ENCODE measurements around the gene HOGA1. TPM values are rescaled to one million over a fixed set of nuclear protein-coding genes. Genes with fewer than 3 reads are reported as not detected.
A peak's percentile ranks its signal among the peaks of the same experiment; 100 is the strongest.

The HOGA1 gene
- total RNA-seq, 1 experiment from 2014 or later, result 0.08 TPM

GRCh38 chr10:97587183-97587582 is 3.0 kb downstream of the HOGA1 start:
- no peak overlapping the region for H3K4me3 ChIP-seq (ENCODE audit: low read depth in 2 of 2, low read length in 2 of 2)
- H3K9me3 ChIP-seq (ENCODE audit: control insufficient read depth, insufficient read depth, low read depth, low read length), result no peaks in the 10 kb centered on the region
- H3K27ac ChIP-seq (ENCODE audit: low read length), result peak overlapping the region; percentile 14; the same call in 1 of the 2 replicates
- no TSS peak for BruUV-seq (replicated peaks)
- H3K4me1 ChIP-seq (ENCODE audit: control insufficient read depth, insufficient read depth, low read length), result peaks cover 13% of the 10 kb centered on the region
- no peaks in the 10 kb centered on the region for H3K27me3 ChIP-seq (ENCODE audit: control insufficient read depth, insufficient read depth, low read length)
- H3K36me3 ChIP-seq (ENCODE audit: control insufficient read depth, insufficient read depth, low read length), result no peaks in the 10 kb centered on the region
- in situ Hi-C loops (cut with HindIII; ENCODE audit: low pct_unique_long_range_greater_than_20kb, low sequenced_read_pairs) (no loop called here), intact Hi-C loops (cut with micrococcal nuclease; ENCODE audit: unreplicated experiment) (no loop called here)
- POLR2A ChIA-PET, result no interaction called here
- TF ChIP-seq REST (IDR thresholded peaks at IDR 0.05; ENCODE audit: insufficient read depth in 1 of 2, low read depth in 2 of 2, low read length in 1 of 2) (no peak), POLR2AphosphoS5 (IDR thresholded peaks at IDR 0.05; ENCODE audit: low read depth, low read length) (no peak), CTCF (IDR thresholded peaks at IDR 0.05) (no peak), SIN3A (IDR thresholded peaks at IDR 0.05; ENCODE audit: borderline replicate concordance, insufficient read depth, low read depth, low read length) (no peak), TCF7L2 (IDR thresholded peaks at IDR 0.05; ENCODE audit: low read depth, low read length) (no peak)
- CTCF ChIA-PET, result no interaction called here
- DNase-seq (ENCODE audit: low read depth, low spot score) (no peak), ATAC-seq (no peak)

DNA sequence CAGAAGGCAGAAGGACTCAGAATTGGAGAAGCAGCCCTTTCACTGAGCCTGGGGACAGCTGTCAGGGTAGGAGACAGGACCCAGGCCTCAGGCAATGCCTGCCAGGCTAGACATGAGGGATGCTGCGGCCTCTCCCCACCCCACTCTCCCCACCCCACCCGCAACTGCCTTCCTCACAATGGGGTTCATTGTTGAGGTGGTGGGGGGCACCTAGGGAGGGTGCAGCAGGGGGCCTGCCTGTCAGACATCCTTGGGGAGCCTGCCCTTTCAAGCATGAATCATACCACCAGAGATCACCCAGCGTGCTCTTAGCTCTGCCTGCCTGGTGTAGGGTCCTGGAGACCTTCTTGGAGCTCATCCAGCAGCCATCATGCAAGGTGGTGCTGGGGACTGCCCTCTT is 5.3 kb downstream of the HOGA1 start, which contains the start of gene C10orf62:
TSS of gene C10orf62 (plus strand) at position 243 of the 400 bp plus-strand sequence. CDS start 177 bp downstream, outside the sequence.
- H3K27ac ChIP-seq (ENCODE audit: low read length), result no peak within 1 kb of the TSS
- no peaks in the 10 kb centered on the region for H3K27me3 ChIP-seq (ENCODE audit: control insufficient read depth, insufficient read depth, low read length)
- H3K4me3 ChIP-seq (ENCODE audit: low read depth in 2 of 2, low read length in 2 of 2), result no peak within 1 kb of the TSS
- intact Hi-C loops (cut with micrococcal nuclease; ENCODE audit: unreplicated experiment), result no loop called here
- POLR2A ChIA-PET, result no interaction called here
- no peak for DNase-seq (ENCODE audit: low read depth, low spot score)
- H3K9me3 ChIP-seq (ENCODE audit: control insufficient read depth, insufficient read depth, low read depth, low read length), result no peaks in the 10 kb centered on the region
- ATAC-seq, result no peak
- in situ Hi-C loops (cut with HindIII; ENCODE audit: low pct_unique_long_range_greater_than_20kb, low sequenced_read_pairs), result no loop called here
- CTCF ChIA-PET, result no interaction called here
- no peaks in the 10 kb centered on the region for H3K36me3 ChIP-seq (ENCODE audit: control insufficient read depth, insufficient read depth, low read length)
- TF ChIP-seq SIN3A (IDR thresholded peaks at IDR 0.05; ENCODE audit: borderline replicate concordance, insufficient read depth, low read depth, low read length) (no peak), POLR2AphosphoS5 (IDR thresholded peaks at IDR 0.05; ENCODE audit: low read depth, low read length) (no peak), CTCF (IDR thresholded peaks at IDR 0.05) (no peak), REST (IDR thresholded peaks at IDR 0.05; ENCODE audit: insufficient read depth in 1 of 2, low read depth in 2 of 2, low read length in 1 of 2) (no peak), TCF7L2 (IDR thresholded peaks at IDR 0.05; ENCODE audit: low read depth, low read length) (no peak)
- H3K4me1 ChIP-seq (ENCODE audit: control insufficient read depth, insufficient read depth, low read length), result peaks cover 5% of the 10 kb centered on the region
- no TSS peak for BruUV-seq (replicated peaks)

All from Panc1 (cell line).